Measurements from ENCODE around the gene ANKRD66.
"Not testable (repeated sequence)": the region's sequence is repeated elsewhere in the genome, so short reads cannot be mapped to it uniquely, and the experiment has no call there.

GRCh38 chr6:46744159-46744725 is 2.5 kb upstream of the ANKRD66 start:
- not testable (repeated sequence) for TF ChIP-seq CTCF (IDR thresholded peaks at IDR 0.05; ENCODE audit: extremely low read depth in 1 of 2, insufficient read depth in 1 of 2, low read depth in 1 of 2, low read length in 2 of 2); POLR2AphosphoS5 (IDR thresholded peaks at IDR 0.05; ENCODE audit: insufficient read depth, low read depth, low read length); POLR2A (IDR thresholded peaks at IDR 0.05; ENCODE audit: low read depth, low read length); EZH2 (IDR thresholded peaks at IDR 0.05; ENCODE audit: borderline replicate concordance, low read depth, low read length, severe bottlenecking); MAX (IDR thresholded peaks at IDR 0.05; ENCODE audit: insufficient read depth, insufficient read length); FOS (IDR thresholded peaks at IDR 0.05; ENCODE audit: borderline replicate concordance, insufficient read depth, low read length); GATA2 (IDR thresholded peaks at IDR 0.05; ENCODE audit: insufficient read depth, insufficient read length, low read depth, low read length)
